Stimulated activated CD8-positive, alpha-beta memory T cell treated with anti-CD3 and anti-CD28 coated beads, Interleukin-2, amount 100 ng/mL, for 48 hours (primary cell): Measurements from ENCODE around the gene EXOC3L2.

Experiments used
- DNase-seq, 2 donors: peaks; one replicate each; pipeline ENCODE4 v3.0.0-alpha.2; 2020; ENCODE audit warnings: low read depth in 2 of 2

EXOC3L2 gene

GRCh38 chr19:45218911-45219743 lies 26.1 kb downstream of the EXOC3L2 start:
- no peak for DNase-seq

DNA sequence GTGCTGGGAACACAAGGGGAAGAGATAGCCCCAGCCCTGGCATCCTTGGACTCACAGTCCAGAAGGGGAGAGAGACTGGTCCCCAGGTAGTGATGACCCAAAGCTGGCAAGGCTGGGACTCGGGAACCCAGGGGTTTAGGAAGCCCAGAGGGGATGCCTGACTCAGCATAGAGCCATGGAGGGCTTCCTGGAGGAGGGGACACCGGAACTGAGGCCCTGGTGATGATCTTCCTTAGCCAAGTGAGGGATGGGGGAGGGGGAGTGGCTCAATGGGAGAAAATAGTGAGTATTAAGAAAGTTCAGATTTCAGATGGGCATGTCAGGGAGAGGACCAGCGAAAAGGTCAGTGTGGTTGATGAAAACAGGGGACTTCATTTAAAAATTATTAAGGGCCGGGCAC lies 26.8 kb downstream of the EXOC3L2 start:
- no peak for DNase-seq

DNA sequence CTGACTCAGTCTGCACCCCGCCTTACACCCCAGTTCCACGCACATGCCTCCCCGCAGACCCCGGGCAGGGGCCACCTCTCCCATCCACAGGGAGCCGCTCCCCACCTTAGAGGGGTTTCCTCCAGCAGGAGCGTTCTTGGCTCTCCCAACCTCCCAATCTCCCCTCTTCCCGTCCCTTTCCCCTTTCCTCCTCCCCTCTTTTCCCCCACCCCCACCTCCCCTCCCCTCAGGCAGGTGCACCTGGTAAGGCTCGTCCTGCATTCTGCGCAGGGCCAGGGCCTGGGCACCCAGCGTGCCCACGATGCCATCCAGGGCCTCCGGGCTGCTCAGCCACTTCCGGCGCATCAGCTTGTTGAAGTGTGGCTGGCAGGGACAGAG lies 27.3 kb downstream of the EXOC3L2 start:
- no peak for DNase-seq

DNA sequence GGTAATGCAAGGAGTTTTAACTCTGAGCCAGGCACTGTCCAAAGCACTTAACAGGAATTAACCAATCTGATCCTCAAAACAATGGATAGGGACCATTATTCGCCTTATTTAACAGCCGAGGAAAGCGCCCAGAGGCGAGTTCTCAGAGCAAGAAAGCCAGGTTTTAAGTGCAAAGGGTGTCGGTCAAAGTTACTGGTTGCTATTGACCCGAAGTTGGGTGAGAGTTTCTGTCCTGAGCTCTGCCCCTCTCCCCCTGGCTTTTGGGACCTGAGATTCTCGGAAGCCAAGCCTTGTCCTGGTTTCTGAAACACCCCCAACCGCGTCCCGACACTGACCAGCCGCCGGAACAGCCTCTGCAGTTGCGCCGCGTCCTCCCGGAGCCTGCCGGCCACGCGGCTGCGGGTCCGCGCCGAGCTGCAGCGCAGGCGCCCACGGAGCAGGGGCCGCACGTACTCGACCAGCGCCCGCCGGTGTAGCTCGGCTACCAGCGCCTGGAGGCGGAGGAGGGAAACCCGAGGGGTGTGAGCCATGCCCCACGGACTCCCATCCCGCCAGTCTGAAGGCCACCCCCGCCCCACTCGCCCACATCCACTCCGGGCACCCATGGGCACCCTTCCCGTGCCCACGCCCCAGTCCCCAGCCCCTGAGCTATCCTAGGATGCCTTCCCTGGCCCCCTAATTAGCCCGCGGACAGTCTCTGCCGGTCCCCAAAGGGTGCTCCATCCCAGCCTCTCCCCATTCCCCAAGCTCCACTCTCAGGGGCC lies 27.8 kb downstream of the EXOC3L2 start:
- DNase-seq: no peak

GRCh38 chr19:45216667-45217066 lies 28.5 kb downstream of the EXOC3L2 start:
- no peak for DNase-seq

DNA sequence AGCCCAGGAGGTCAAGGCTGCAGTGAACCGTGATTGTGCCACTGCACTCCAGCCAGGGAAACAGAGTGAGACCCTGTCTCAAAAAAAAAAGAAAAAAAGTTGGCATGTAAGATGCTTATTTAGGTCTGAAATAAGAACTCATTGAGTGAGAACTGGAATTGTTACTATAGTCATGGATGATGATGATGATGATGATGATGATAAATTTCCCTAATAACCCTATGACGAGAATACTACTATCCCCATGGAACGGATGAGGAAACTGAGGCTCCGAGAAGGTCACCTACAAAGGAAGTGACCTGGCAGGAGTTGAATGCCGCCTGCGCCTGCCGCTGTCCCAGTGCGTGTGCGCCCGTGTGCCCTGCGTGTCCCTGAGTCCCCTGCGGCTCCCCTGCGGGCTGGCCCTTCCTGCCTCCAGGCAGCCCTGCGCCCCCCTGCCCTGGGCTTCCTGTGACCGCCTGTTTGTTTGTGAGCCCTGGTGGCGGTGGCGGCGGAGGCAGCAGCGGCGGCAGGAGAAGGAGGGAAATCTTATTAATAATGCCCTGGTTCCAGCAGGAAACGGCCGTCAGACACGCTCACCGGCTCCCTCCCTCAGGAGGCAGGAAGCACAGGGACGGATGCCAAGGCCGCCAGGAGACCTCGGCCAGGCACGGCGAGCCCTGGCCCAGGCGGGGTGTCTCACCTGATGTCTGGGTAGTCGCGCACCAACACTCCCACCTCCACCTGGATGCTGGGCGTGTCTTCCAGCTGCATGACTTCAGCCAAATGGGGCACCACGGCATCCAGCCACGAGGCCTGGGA lies 29.6 kb downstream of the EXOC3L2 start:
- no peak for DNase-seq

GRCh38 chr19:45213031-45213430 lies 32.2 kb downstream of the EXOC3L2 start:
- no peak for DNase-seq

DNA sequence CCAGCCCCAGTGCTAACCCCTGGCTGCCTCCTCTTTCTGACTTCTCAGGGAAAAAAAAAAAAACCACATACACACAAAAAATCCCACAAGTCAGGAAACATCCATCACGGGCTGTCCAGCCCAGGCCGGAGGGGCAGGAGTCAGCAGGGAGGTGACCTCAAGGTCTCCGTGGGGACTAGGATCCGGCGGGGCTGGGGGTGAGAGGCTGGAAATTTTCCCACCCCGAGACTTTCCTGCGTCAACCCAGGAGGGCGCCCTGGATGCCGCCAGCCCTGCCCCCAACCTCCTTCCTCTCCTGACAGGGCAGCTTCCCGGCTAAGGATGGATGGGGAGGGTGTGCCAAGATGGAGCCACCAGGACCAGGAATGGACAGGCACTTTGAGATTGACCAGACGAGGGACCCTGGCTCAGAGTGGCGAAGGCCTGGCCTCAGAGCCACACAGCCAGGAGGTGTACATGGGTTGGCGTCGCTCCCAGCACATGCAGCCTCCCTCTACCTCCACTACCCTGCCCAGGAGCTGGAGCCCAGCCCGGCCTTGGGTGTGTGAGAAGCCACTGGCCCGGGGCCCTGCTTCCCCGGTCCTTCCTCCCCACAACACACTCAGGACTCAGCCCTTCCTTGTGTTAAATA lies 33.3 kb downstream of the EXOC3L2 start:
- DNase-seq: no peak

DNA sequence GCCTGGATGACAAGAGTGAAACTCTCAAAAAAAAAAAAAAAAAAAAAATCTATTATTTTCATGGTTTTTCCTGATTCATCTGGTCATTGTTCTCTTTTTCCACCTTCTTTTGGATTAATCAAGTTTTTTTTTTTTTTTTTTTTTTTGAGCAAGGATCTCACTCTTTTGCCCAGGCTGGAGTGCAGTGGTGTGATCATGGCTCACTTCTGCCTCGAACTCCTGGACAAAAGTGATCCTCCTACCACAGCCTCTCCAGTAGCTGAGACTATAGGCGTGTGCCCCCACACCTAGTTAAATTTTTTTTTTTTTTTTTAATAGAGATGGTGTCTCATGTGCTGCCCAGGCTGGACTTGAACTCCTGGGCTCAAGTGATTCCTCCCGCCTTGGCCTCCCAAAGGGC lies 38.9 kb downstream of the EXOC3L2 start:
- DNase-seq: no peak

DNA sequence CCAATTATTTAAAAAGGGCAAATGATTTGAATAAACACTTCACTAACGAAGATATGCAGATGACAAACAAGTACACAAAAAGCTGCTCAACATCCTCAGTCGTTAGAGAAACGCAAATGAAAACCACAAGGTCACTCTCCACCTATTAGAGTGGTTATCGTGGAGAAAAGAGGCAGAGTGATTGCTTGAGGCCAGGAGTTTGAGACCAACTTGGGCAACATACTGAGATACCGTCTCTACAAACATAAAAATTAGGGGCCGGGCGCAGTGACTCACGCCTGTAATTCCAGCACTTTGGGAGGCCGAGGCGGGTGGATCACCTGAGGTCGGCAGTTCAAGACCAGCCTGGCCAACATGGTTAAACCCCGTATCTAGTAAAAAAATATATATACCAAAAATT lies 39.4 kb downstream of the EXOC3L2 start:
- DNase-seq: no peak

- DNase-seq: no peak
Measured at GRCh38 chr19:45202637-45203036, 42.6 kb downstream of the EXOC3L2 start.

- no peak for DNase-seq
Measured at GRCh38 chr19:45200568-45200967, 44.6 kb downstream of the EXOC3L2 start.

DNA sequence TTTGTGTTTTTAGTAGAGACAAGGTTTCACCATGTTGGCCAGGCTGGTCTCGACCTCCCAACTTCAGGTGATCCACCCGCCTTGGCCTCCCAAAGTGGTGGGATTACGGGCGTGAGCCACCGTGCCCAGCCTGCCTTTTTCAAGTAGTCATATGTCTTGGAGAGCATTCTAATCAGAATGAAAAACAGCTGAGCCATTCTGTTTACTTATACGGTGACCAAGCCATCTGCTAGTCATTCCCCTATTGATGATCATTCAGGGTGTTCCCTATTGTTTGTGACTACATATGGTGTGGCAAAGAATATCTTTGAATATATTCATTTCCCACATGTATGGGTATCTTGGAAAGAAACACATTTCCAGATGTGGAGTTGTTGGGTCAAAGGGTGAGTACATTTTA lies 49.4 kb downstream of the EXOC3L2 start:
- no peak for DNase-seq

- no peak for DNase-seq
Measured at GRCh38 chr19:45191375-45191774, 53.8 kb downstream of the EXOC3L2 start.

DNA sequence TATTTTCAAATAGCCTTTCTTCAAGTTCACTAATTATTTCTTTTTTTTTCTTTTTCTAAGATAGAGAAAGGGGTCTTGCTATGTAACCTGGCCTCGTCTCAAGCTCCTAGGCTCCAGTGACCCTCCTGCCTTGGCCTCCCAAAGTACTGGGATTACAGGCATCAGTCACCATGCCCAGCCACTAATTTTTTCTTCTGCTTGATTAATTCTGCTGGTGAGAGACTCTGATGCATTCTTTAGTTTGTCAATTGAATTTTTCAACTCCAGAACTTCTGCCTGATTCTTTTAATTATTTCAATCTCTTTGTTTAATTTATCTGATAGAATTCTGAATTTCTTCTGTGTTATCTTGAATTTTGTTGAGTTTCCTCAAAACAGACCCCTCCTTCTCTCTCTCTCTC lies 55.2 kb downstream of the EXOC3L2 start:
- no peak for DNase-seq

DNA sequence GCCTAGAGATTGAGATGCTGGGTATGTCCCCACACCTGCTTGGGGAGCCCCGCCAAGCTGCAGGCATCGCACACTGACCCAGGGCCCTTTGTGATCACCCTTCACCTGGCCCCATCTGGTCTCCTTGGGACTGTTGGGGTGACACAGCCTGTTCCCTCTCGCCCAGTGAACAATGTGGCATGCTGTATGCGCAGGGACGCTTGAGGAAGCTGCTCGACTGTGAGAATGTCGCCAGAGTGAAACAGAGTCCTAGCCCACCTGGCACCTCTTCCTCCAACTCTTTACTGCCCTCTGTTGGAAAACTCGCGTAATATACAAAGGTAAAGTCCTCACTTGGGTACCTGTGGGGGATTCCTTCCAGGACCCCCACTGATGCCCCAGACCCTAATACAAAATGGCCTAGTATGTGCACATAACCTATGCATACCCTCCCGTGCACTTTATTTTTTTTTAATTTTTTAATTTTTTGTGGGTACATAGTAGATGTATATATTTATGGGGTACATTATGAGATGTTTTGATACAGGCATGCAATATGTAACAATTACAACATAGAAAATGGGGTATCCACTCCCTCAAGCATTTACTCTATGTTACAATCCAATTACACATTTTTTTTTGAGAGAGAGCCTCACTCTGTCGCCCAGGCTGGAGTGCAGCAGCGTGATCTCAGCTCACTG lies 57.6 kb downstream of the EXOC3L2 start:
- no peak for DNase-seq

DNA sequence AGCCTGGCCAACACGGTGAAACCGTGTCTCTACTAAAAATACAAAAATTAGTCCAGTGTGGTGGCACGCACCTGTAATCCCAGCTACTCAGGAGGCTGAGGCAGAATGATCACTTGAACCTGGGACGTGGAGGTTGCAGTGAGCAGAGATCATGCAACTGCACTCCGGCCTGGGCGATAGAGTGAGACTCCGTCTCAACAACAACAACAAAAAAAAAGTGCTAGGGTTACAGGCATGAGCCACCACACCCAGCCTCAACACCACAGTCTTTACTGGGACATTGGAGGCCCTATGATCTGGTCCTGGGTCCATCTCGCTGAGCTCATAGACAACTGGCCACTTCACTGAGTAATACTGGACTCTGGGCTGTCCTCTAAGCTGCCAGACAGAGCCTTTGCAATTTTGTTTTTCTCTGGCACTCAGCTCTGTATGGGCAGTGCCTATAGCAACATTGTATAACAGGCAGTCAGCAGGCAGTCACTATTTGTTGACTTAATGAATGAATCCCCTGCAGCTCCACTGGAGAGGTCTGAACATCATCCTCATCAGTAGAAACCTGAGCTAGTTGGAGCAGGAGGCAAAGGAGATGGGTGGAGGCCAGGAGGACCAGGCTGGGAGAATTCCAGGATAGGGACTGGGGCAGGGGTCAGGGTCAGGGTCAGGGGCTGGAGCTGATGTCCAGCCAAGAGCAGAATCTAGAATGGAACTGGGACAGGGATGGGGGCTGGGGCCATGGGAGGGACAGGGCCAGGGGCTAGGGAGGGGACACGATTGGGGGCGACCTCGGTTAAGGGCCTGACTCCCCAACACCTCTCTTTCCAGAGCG lies 58.5 kb downstream of the EXOC3L2 start:
- no peak for DNase-seq

- DNase-seq: no peak
Measured at GRCh38 chr19:45184115-45184514, 61.1 kb downstream of the EXOC3L2 start.

DNA sequence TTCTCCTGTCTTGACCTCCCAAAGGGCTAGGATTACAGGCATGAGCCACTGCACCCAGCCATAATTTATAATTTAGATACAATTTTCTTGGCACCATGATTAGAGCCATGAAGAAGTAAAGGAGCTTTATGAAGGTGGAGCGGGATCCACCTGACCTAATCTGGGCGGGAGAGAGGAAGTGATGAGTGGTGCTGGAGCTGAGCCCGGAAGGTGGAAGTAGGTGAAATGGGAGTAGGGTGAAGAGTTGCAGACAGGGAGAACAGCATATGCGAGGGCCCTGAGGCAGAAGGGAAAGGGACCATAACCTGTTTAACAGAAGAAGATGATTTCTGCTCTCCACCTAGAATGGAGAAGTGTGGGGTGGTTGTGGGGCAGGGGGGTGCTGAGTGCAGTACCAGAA lies 62.4 kb downstream of the EXOC3L2 start:
- no peak for DNase-seq

DNA sequence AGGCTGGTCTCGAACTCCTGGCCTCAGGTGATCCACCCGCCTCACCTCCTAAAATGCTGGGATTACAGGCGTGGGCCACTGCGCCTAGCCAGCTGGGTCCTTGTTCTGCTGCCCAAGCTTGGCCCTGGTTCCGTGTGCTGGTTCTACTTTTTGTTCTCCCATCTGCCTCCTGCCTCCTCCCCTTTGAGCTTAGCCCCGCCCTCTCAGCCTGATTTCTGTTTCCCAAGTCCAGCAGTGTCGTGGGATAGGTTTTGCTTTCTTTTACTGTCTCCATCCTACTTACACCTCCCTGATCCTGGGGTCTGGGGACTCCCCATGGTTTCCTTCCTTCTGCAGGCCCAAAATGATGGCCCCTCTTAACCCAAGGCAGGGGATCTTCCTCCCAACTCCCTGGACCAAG lies 64.3 kb downstream of the EXOC3L2 start:
- no peak for DNase-seq
